ENCODE data around the gene KMT5C.

KMT5C gene

GRCh38 chr19:55352549-55353145 lies 13.0 kb downstream of the KMT5C start:
- H3K9me3 ChIP-seq (ENCODE audit: insufficient read depth, low read length): no peaks in the 10 kb centered on the region
- no peak overlapping the region for H3K4me2 ChIP-seq (ENCODE audit: low read length)
- peaks cover 5% of the 10 kb centered on the region; the same call in 1 of the 2 replicates for H3K27me3 ChIP-seq (ENCODE audit: low read depth, low read length)
- no peak overlapping the region for H3K9ac ChIP-seq (ENCODE audit: low read length)
- no peak overlapping the region for H2AFZ ChIP-seq (ENCODE audit: low read depth, low read length)
- no peak overlapping the region for H3K4me3 ChIP-seq (ENCODE audit: low read length)
- 0 out of 2 replicates have a peak, but pooled peaks cover 2% of the 10 kb centered on the region for H4K20me1 ChIP-seq (ENCODE audit: insufficient read depth, low read length)
- TF ChIP-seq EZH2phosphoT487 (IDR thresholded peaks at IDR 0.05; ENCODE audit: low read depth) (no peak), CTCF (IDR thresholded peaks at IDR 0.05; ENCODE audit: low read depth, low read length) (no peak)
- no peaks in the 10 kb centered on the region for H3K79me2 ChIP-seq (ENCODE audit: low read length)
- no peaks in the 10 kb centered on the region for H3K4me1 ChIP-seq (ENCODE audit: low read length)
- H3K36me3 ChIP-seq (replicated peaks; ENCODE audit: low read depth, low read length): no peaks in the 10 kb centered on the region
- no peak overlapping the region for H3K27ac ChIP-seq (ENCODE audit: low read length)

- H3K9me3 ChIP-seq (ENCODE audit: insufficient read depth, low read length): no peaks in the 10 kb centered on the region
- H3K9ac ChIP-seq (ENCODE audit: low read length): no peak overlapping the region
- no peak overlapping the region for H3K27ac ChIP-seq (ENCODE audit: low read length)
- no peaks in the 10 kb centered on the region for H3K4me1 ChIP-seq (ENCODE audit: low read length)
- no peaks in the 10 kb centered on the region for H3K36me3 ChIP-seq (replicated peaks; ENCODE audit: low read depth, low read length)
- peaks cover 5% of the 10 kb centered on the region; the same call in 1 of the 2 replicates for H3K27me3 ChIP-seq (ENCODE audit: low read depth, low read length)
- TF ChIP-seq EZH2phosphoT487 (IDR thresholded peaks at IDR 0.05; ENCODE audit: low read depth): no peak
- TF ChIP-seq CTCF (IDR thresholded peaks at IDR 0.05; ENCODE audit: low read depth, low read length): no peak
- no peak overlapping the region for H2AFZ ChIP-seq (ENCODE audit: low read depth, low read length)
- no peak overlapping the region for H3K4me3 ChIP-seq (ENCODE audit: low read length)
- H3K79me2 ChIP-seq (ENCODE audit: low read length): no peaks in the 10 kb centered on the region
- H3K4me2 ChIP-seq (ENCODE audit: low read length): no peak overlapping the region
- 0 out of 2 replicates have a peak, but pooled peaks cover 2% of the 10 kb centered on the region for H4K20me1 ChIP-seq (ENCODE audit: insufficient read depth, low read length)
Measured at GRCh38 chr19:55353356-55353802, 13.7 kb downstream of the KMT5C start.

- H3K9ac ChIP-seq (ENCODE audit: low read length): no peak overlapping the region
- no peak overlapping the region for H3K27ac ChIP-seq (ENCODE audit: low read length)
- no peaks in the 10 kb centered on the region for H3K36me3 ChIP-seq (replicated peaks; ENCODE audit: low read depth, low read length)
- no peak overlapping the region for H3K4me2 ChIP-seq (ENCODE audit: low read length)
- H2AFZ ChIP-seq (ENCODE audit: low read depth, low read length): no peak overlapping the region
- H3K27me3 ChIP-seq (ENCODE audit: low read depth, low read length): peaks cover 5% of the 10 kb centered on the region; the same call in 1 of the 2 replicates
- H3K4me1 ChIP-seq (ENCODE audit: low read length): no peaks in the 10 kb centered on the region
- no peaks in the 10 kb centered on the region for H3K9me3 ChIP-seq (ENCODE audit: insufficient read depth, low read length)
- H3K4me3 ChIP-seq (ENCODE audit: low read length): no peak overlapping the region
- no peaks in the 10 kb centered on the region for H4K20me1 ChIP-seq (ENCODE audit: insufficient read depth, low read length)
- no peaks in the 10 kb centered on the region for H3K79me2 ChIP-seq (ENCODE audit: low read length)
- no peak for TF ChIP-seq CTCF (IDR thresholded peaks at IDR 0.05; ENCODE audit: low read depth, low read length)
- TF ChIP-seq EZH2phosphoT487 (IDR thresholded peaks at IDR 0.05; ENCODE audit: low read depth): no peak
Measured at GRCh38 chr19:55353803-55354697, 14.4 kb downstream of the KMT5C start.

GRCh38 chr19:55354698-55355212 lies 15.1 kb downstream of the KMT5C start, which contains the start of gene COX6B2:
COX6B2 (minus strand) TSS chr19:55354719; CDS start chr19:55354521, 198 bp downstream.
- H3K4me3 ChIP-seq (ENCODE audit: low read length): no peak within 1 kb of the TSS
- no peaks in the 10 kb centered on the region for H4K20me1 ChIP-seq (ENCODE audit: insufficient read depth, low read length)
- TF ChIP-seq EZH2phosphoT487 (IDR thresholded peaks at IDR 0.05; ENCODE audit: low read depth) (no peak), CTCF (IDR thresholded peaks at IDR 0.05; ENCODE audit: low read depth, low read length) (no peak)
- no peaks in the 10 kb centered on the region for H3K4me1 ChIP-seq (ENCODE audit: low read length)
- H3K79me2 ChIP-seq (ENCODE audit: low read length): no peaks in the 10 kb centered on the region
- H2AFZ ChIP-seq (ENCODE audit: low read depth, low read length): no peak within 1 kb of the TSS
- peaks cover 5% of the 10 kb centered on the region; the same call in 1 of the 2 replicates for H3K27me3 ChIP-seq (ENCODE audit: low read depth, low read length)
- no peaks in the 10 kb centered on the region for H3K36me3 ChIP-seq (replicated peaks; ENCODE audit: low read depth, low read length)
- H3K27ac ChIP-seq (ENCODE audit: low read length): no peak within 1 kb of the TSS
- H3K9me3 ChIP-seq (ENCODE audit: insufficient read depth, low read length): no peaks in the 10 kb centered on the region
- H3K9ac ChIP-seq (ENCODE audit: low read length): no peak within 1 kb of the TSS
- no peak within 1 kb of the TSS for H3K4me2 ChIP-seq (ENCODE audit: low read length)

All from OCI-LY3 (cell line).